Activated CD8-positive, alpha-beta memory T cell treated with anti-CD3 and anti-CD28 coated beads, Interleukin-2, amount 50 U/mL, for 24 hours (primary cell): ENCODE data around the gene SLC27A1.

ENCODE experiments used
- DNase-seq: peaks from one replicate; pipeline ENCODE4 v3.0.0-alpha.2; 2020; ENCODE audit errors: extremely low read depth

Gene SLC27A1

DNA sequence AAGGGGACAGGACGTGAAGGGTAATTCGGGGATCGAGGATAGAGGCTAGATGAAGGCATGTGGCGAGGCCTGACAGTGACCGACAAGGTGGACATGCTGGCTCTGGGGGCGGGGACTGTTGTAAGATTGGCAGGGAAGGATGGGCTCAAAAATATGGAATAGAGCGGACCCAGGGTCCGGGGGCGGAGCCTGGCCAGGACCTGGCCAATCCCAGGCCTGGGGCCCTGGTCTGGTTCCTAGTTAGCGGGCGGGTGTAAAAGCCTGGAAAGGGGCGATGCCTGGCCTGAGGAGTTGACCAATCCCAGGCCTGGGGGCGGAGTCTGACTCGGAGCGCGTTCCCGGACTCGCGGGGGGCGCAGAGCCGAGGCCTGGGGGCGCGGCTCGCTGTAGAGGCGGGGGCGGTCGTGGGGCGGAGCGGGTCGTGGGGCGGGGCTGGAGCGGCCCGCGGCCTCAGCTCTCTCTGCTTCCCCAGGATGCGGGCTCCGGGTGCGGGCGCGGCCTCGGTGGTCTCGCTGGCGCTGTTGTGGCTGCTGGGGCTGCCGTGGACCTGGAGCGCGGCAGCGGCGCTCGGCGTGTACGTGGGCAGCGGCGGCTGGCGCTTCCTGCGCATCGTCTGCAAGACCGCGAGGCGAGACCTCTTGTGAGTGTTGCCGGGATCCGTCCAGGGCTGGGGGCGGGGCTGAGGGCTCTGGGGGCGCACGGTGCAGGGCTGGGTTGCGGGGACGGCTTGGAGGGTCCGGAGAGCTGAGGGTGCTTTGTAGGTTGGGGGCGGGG is at the start of gene SLC27A1:
Gene SLC27A1, plus strand, starts transcription at position 457 of the 774 bp plus-strand sequence. Its CDS starts 17 bp downstream, at position 474.
- DNase-seq = peak; percentile 84

DNA sequence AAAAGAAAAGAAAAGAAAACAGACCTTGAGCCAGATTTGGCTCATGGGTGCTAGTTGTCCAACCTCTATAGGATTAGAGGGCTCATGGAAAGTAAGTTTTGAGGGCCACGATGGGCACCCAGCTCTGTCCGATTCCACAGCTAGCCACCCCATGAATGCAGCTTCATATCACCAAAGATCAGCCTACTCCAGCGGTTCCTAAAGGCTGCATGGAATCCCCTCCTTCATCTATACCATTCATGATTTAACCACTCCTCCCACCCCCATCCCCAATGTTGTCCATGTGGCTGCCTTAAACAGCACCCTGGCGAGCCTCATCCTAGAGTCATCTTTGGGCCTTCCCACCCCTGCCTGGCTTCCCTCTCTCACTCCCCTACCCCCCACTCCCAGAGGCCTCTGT is 48.4 kb upstream of the SLC27A1 start:
- no peak for DNase-seq

DNA sequence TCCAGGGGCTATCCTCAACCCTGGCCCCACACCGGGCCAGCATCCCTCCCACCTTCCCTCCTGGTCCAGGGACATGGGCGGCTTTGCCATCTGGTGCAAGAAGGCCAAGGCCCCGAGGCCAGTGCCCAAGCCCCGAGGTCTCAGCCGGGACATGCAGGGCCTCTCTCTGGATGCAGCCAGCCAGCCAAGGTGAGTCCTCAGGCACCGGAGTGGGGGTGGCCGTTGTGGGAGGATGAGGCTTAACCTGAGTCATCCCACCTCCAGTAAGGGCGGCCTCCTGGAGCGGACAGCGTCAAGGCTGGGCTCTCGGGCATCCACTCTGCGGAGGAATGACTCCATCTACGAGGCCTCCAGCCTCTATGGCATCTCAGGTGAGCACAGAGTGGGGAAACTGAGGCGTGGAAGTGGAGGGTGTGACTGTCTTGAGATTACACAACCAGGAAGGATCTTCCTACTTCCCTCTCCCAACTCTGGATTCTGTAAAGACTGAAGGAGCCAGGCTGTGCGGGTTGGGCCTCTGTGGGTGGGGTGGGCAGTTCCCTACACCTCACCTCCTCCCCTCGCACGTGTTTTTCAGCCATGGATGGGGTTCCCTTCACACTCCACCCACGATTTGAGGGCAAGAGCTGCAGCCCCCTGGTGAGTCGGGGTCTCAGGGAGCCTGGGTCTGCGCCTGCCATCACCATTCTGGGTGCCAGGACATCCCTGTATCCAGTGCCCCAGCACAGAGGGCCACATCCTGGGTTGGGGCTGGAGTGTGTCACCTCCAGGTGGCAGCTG is 46.7 kb upstream of the SLC27A1 start:
- no peak for DNase-seq

DNA sequence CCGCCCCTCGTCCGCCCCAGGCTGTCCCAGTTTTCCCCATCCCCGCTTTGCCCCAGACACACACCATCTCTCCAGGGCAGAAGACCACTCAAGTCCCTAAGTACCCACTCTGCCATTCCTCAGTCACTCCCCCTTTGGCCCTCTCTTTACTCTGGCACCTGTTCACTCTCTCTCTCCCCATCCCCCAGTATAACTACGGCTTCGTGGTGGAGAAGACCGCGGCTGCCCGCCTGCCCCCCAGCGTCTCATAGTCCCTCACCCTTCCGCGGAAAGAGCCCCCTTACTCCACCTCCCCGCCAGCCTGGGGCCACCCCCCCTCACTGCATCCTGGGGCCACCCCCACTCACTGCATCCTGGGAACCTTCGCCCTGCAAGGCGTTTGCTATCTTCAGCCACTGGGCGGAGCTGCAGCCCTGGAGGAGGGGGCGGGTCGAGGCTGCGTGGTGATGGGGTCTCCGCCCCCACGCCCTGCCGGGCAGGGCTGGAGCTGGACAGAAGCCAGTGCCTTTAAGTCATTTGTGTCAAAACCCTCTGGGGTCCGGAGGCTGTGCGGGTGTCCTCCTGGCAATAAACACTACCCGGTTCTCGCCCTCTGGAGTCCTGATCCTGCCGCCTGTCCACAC is 45.5 kb upstream of the SLC27A1 start:
- no peak for DNase-seq

GRCh38 chr19:17429641-17430113 is 40.6 kb upstream of the SLC27A1 start:
- DNase-seq = no peak

GRCh38 chr19:17431417-17431816 is 38.9 kb upstream of the SLC27A1 start:
- no peak for DNase-seq

DNA sequence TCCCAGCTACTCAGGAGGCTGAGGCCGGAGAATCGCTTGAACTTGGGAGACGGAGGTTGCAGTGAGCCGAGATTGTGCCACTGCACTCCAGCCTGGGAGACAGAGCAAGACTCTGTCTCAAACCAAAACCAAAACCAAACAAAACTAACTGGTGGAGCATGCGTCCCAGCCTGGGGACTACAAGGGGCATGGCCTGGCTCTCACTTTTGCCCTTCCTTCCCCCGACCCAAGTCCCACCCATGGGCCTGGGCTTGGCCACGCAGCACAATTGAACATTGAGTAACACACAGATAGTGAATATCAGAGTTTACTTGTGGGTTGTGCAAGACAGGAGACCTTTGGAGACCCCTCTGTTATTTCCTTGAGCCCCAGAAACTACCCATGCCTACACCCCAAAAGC is 35.1 kb upstream of the SLC27A1 start:
- DNase-seq = no peak

DNA sequence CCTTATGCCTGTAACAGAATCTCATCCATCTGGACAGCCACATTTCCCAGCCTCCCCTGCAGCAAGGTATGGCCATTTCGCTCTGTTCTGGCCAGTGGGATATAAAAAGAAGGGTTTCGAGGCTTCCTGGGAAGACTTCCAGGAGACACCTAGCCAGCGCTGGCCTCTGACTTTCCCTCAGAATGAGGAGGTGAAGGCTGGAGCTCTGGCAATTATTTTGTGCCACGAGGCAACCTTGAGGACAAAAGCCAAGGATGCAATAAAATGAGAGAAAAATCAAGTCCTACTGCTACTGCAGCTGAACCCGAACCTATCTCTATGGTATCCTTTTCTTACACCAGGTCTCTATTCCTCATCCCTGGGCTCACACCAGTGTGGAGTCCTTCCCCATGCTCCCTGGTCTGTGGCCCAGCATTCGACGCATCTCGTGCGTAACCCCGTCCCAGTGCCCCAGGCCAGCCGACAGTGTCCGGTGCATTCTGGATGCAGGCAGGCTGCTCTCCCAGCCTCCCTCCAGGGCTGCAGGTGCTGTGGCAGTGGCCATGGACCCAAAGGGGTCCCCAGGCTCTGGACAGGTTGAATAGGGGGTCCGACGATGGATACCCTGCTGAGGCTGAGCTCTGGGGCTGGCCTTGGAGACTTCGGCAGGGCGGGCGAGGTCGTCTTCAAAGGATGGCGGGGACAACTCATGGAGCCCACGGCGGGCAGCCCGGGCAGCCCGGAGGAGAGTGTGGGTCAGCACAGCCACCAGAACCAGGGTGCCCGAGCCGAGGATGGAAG is 34.0 kb upstream of the SLC27A1 start:
- DNase-seq = no peak

GRCh38 chr19:17436874-17437267 is 33.5 kb upstream of the SLC27A1 start:
- no peak for DNase-seq

GRCh38 chr19:17441241-17442021 is 28.9 kb upstream of the SLC27A1 start:
- no peak for DNase-seq

GRCh38 chr19:17445526-17446165 is 24.7 kb upstream of the SLC27A1 start:
- DNase-seq = no peak

DNA sequence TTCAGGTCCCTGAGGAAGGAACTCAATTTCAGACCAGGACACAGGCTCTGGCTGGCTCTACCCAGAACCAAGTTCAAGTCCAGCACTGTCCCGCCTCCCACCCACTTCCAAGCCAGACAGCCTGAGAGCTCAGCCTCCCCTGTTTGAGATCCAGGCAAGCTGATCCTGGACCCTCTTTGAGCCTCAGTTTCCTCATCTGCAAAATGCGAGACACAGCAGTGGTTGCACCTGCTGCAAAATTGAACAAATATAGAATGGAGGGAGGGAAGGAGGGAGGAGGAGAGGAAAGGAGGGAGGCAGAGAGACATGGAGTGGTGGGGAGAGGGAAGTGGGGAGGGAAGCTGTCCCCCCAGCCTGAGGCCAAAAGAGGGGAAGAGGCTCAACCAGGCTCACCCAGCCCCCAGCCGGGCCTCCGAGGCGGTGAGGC is 22.6 kb upstream of the SLC27A1 start:
- no peak for DNase-seq

DNA sequence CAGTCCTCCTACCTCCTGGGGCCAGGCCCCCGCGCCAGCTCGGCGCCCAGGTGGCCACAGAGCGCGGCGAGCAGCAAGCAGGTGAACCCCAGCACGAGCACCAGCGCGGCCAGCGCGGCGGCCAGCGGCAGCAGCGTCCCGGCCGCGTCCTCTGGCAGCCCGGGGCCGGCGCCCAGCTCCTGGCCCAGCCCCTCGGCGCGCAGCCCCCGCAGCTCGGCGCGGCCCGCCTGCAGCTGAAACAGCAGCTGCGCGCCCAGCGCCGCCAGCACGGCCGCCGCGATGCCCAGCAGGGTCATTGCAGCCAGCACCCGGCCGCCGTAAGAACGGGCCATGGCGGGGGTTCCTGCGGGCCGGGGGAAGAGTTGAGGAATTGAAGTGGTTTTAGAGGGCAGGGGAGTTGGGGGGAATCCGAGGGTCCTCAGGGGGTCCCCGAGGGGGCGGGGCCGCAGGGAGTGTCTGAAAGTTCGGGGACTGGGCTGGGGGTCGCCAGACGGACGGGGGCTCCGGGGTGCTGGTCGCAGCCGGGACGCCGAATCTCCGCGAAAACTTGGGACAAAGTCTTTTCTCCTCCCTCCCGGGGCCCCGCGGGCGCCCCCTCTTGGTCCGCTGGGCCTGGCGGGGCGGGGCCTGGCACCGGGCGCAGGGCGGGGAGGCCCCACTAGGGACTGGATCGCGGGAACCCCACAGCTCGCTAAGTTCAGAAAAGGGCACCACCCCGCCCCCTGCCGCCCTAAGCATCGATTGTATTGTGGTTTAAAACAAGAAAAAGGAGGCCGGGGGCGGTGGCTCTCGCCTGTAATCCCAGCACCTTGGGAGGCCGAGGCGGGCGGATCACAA is 22.0 kb upstream of the SLC27A1 start, which contains the start of gene TMEM221:
Gene TMEM221, minus strand, starts transcription at position 538 of the 837 bp plus-strand sequence. Its CDS starts 206 bp downstream, at position 332.
- DNase-seq = no peak

DNA sequence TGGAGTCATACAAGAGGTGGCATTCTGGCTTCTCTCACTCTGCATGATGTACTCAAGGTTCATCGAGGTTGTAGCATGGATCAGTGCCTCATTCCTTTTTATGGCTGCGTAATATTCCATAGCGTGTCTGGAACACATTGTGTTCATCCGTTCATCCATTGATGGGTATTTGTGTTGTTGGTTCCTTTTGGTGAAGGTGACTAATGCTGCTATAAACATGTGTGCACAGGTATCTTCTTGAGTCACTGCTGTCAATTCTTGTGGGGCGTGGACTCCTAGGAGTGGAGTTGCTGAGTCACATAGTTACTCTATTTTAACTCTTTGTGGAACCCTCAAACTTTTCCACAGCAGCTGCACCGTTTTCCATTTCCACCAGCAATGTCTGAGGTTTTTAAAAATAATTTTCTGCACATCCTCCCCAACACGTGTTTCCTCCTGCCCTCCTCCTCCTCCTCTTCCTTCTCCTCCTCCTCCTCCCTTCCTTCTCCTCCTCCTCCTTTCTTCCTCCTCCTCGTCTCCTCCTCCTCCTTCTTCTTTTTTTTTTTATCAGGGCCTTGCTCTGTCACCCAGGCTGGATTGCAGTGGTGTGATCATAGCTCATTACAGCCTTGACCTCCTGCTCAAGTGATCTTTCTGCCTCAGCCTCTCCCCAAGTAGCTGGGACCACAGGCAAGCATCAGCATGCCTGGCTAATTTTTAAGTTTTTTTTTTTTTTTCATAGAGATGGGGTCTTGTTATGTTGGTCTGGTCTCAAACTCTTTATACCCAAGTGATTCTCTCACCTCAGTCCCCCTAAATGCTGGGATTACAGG is 19.9 kb upstream of the SLC27A1 start:
- DNase-seq = no peak

- no peak for DNase-seq
These were observed 18.5 kb upstream of the SLC27A1 start for GRCh38 chr19:17451820-17452219.

GRCh38 chr19:17454576-17455071 is 15.7 kb upstream of the SLC27A1 start:
- no peak for DNase-seq

- DNase-seq = no peak
These were observed 14.8 kb upstream of the SLC27A1 start for GRCh38 chr19:17455308-17456123.
